ENCODE results near the gene RXRA.

Gene RXRA

GRCh38 chr9:134439368-134439784 lies 113.1 kb downstream of the RXRA start:
- Histone ChIP-seq H3K4me2 (ENCODE audit: low read length) (no peak overlapping the region), H3F3A (ENCODE audit: insufficient read depth, low read length) (no peaks in the 10 kb centered on the region)

GRCh38 chr9:134440636-134441226 lies 114.5 kb downstream of the RXRA start:
- no peaks in the 10 kb centered on the region for H3K4me1 ChIP-seq (ENCODE audit: insufficient read depth, low read length, severe bottlenecking)
- H3K27me3 ChIP-seq (ENCODE audit: insufficient read depth, low read length), result no peaks in the 10 kb centered on the region
- no peaks in the 10 kb centered on the region; the same call in 1 of the 2 replicates for H3K9me3 ChIP-seq (ENCODE audit: low read length)
- H3K9me2 ChIP-seq (ENCODE audit: low read depth, low read length), result no peaks in the 10 kb centered on the region
- H3K27ac ChIP-seq (ENCODE audit: low read depth, low read length, poor library complexity, severe bottlenecking), result no peak overlapping the region
- H3K79me2 ChIP-seq (ENCODE audit: insufficient read depth, low read length), result no peaks in the 10 kb centered on the region
- H4K20me1 ChIP-seq (ENCODE audit: insufficient read depth, low read length), result no peaks in the 10 kb centered on the region
- no peaks in the 10 kb centered on the region for H3F3A ChIP-seq (ENCODE audit: insufficient read depth, low read length)
- no peak for TF ChIP-seq EZH2 (IDR thresholded peaks at IDR 0.05; ENCODE audit: borderline replicate concordance, low read length)
- TF ChIP-seq CTCF (IDR thresholded peaks at IDR 0.05; ENCODE audit: low read length), result no peak
- no peak overlapping the region for H3K4me2 ChIP-seq (ENCODE audit: low read length)
- H3K36me3 ChIP-seq (ENCODE audit: insufficient read depth, low read length), result no peaks in the 10 kb centered on the region
- no peak overlapping the region for H3K9ac ChIP-seq (ENCODE audit: low read length)
- no peak overlapping the region for H2AFZ ChIP-seq (ENCODE audit: low read length)
- H3K4me3 ChIP-seq (ENCODE audit: low read depth, low read length, poor library complexity, severe bottlenecking), result no peak overlapping the region

More at GRCh38 chr9:134439368-134439784, 113.1 kb downstream of the RXRA start:
- H3K79me2 ChIP-seq (ENCODE audit: insufficient read depth, low read length), result no peaks in the 10 kb centered on the region
- no peaks in the 10 kb centered on the region for H3K9me2 ChIP-seq (ENCODE audit: low read depth, low read length)
- no peaks in the 10 kb centered on the region for H3K4me1 ChIP-seq (ENCODE audit: insufficient read depth, low read length, severe bottlenecking)
- no peaks in the 10 kb centered on the region; the same call in 1 of the 2 replicates for H3K27me3 ChIP-seq (ENCODE audit: insufficient read depth, low read length)
- no peaks in the 10 kb centered on the region for H3K36me3 ChIP-seq (ENCODE audit: insufficient read depth, low read length)
- no peaks in the 10 kb centered on the region for H4K20me1 ChIP-seq (ENCODE audit: insufficient read depth, low read length)
- no peak overlapping the region for H3K27ac ChIP-seq (ENCODE audit: low read depth, low read length, poor library complexity, severe bottlenecking)
- no peak overlapping the region for H3K4me3 ChIP-seq (ENCODE audit: low read depth, low read length, poor library complexity, severe bottlenecking)
- H3K9me3 ChIP-seq (ENCODE audit: low read length), result no peaks in the 10 kb centered on the region
- no peak overlapping the region for H3K9ac ChIP-seq (ENCODE audit: low read length)
- TF ChIP-seq CTCF (IDR thresholded peaks at IDR 0.05; ENCODE audit: low read length) (no peak), EZH2 (IDR thresholded peaks at IDR 0.05; ENCODE audit: borderline replicate concordance, low read length) (no peak)
- H2AFZ ChIP-seq (ENCODE audit: low read length), result no peak overlapping the region

GRCh38 chr9:134441227-134442084 lies 115.2 kb downstream of the RXRA start:
- Histone ChIP-seq H3K9ac (ENCODE audit: low read length) (no peak overlapping the region), H3K27ac (ENCODE audit: low read depth, low read length, poor library complexity, severe bottlenecking) (no peak overlapping the region), H3K27me3 (ENCODE audit: insufficient read depth, low read length) (no peaks in the 10 kb centered on the region), H2AFZ (ENCODE audit: low read length) (no peak overlapping the region), H3F3A (ENCODE audit: insufficient read depth, low read length) (no peaks in the 10 kb centered on the region), H3K4me1 (ENCODE audit: insufficient read depth, low read length, severe bottlenecking) (no peaks in the 10 kb centered on the region), H3K4me3 (ENCODE audit: low read depth, low read length, poor library complexity, severe bottlenecking) (no peak overlapping the region), H4K20me1 (ENCODE audit: insufficient read depth, low read length) (no peaks in the 10 kb centered on the region), H3K36me3 (ENCODE audit: insufficient read depth, low read length) (no peaks in the 10 kb centered on the region), H3K9me2 (ENCODE audit: low read depth, low read length) (no peaks in the 10 kb centered on the region), H3K9me3 (ENCODE audit: low read length) (no peaks in the 10 kb centered on the region; the same call in 1 of the 2 replicates), H3K4me2 (ENCODE audit: low read length) (no peak overlapping the region), H3K79me2 (ENCODE audit: insufficient read depth, low read length) (no peaks in the 10 kb centered on the region)
- no peak for TF ChIP-seq EZH2 (IDR thresholded peaks at IDR 0.05; ENCODE audit: borderline replicate concordance, low read length)
- TF ChIP-seq CTCF (IDR thresholded peaks at IDR 0.05; ENCODE audit: low read length), result no peak
